Tibial nerve (tissue), 4 donors: ENCODE results near the gene NKX1-1. TPM values are rescaled to one million over a fixed set of nuclear protein-coding genes. Genes with fewer than 3 reads are reported as not detected.

Experiments used
- DNase-seq, 2 donors: peaks; one replicate each; pipeline ENCODE4 v3.0.0-alpha.2; 2019; ENCODE audit warnings: low spot score in 2 of 2
- H3K27ac ChIP-seq, 4 donors: fragments of 200-600 bp; sonication (generic) in 3 of 4; one replicate each; pipeline ENCODE4 v1.5.1; 2017 to 2019; ENCODE audit warnings: mild to moderate bottlenecking in 1 of 4
- H3K27me3 ChIP-seq, 2 donors: fragments of 200-600 bp; sonication (generic) in 1 of 2; one replicate each; pipeline versions ENCODE4 v1.5.1 to v1.6.0; 2017 to 2019
- H3K36me3 ChIP-seq, 3 donors: fragments of 200-600 bp; sonication (generic); one replicate each; pipeline ENCODE4 v1.5.1; 2018 to 2019
- H3K4me1 ChIP-seq, 4 donors: fragments of 200-600 bp; sonication (generic) in 3 of 4; one replicate each; pipeline ENCODE4 v1.5.1; 2017 to 2019
- H3K4me3 ChIP-seq, 4 donors: fragments of 200-600 bp; sonication (generic) in 3 of 4; one replicate each; pipeline ENCODE4 v1.5.1; 2017 to 2019; ENCODE audit warnings: mild to moderate bottlenecking in 1 of 4, moderate library complexity in 1 of 4
- H3K9me3 ChIP-seq, 4 donors: fragments of 200-600 bp; sonication (generic) in 3 of 4; one replicate each; pipeline ENCODE4 v1.5.1; 2017 to 2019
- CTCF ChIP-seq, 5 experiments: fragments of 200-600 bp in 3 of 5; fragments of 450-650 bp in 2 of 5; sonication (generic) in 3 of 5; IDR thresholded peaks; one replicate each; pipeline ENCODE4 v1.5.1; 2016 to 2019; ENCODE audit warnings: antibody characterized with exemption in 5 of 5, mild to moderate bottlenecking in 3 of 5, moderate library complexity in 2 of 5
- EP300 ChIP-seq, 2 donors: sonication (generic); formaldehyde crosslinking; IDR thresholded peaks; one replicate each; pipeline ENCODE4 v1.6.1; 2017; ENCODE audit warnings: antibody characterized with exemption in 2 of 2, mild to moderate bottlenecking in 1 of 2
- POLR2A ChIP-seq, 2 donors: fragments of 450-650 bp; IDR thresholded peaks; one replicate each; pipeline ENCODE4 v1.6.1; 2017; ENCODE audit warnings: antibody characterized with exemption in 2 of 2, mild to moderate bottlenecking in 2 of 2, moderate library complexity in 2 of 2
- WGBS, 2 donors: methylation state at CpG; one replicate each; pipeline ENCODE4 v1.1.5; 2018; 5-methylcytosine and 5-hydroxymethylcytosine counted together
- total RNA-seq, 4 donors: library from RNA; depleted of rRNA; stranded (reverse); fragments of >200 nt; gene quantifications; one replicate each; pipeline ENCODE4 v1.1.0, GENCODE V29; 2016

The NKX1-1 gene
- total RNA-seq, 4 donors from 2014 or later = not detected

GRCh38 chr4:1360423-1361283, 45.6 kb downstream of the NKX1-1 start:
- Histone ChIP-seq H3K4me1 (peaks cover 0 to 30% (median 5%) of the 10 kb centered on the region in 4 donors), H3K27ac (peak overlapping the region in 2 of 4 donors; percentile 91 to 92), H3K27me3 (no peaks in the 10 kb centered on the region), H3K4me3 (peak overlapping the region in 1 of 4 donors; percentile 7), H3K9me3 (no peaks in the 10 kb centered on the region), H3K36me3 (peaks cover 0 to 46% (median under 1%) of the 10 kb centered on the region in 3 donors)
- DNase-seq = peak in 1 of 2 donors; percentile 32
- TF ChIP-seq POLR2A (IDR thresholded peaks at IDR 0.05) = no peak
- TF ChIP-seq EP300 (IDR thresholded peaks at IDR 0.05) = peak in 1 of 2 donors; percentile 52
- 50 to 64% methylated on average over 13 to 28 of the region's 29 CpGs for WGBS, 2 donors

GRCh38 chr4:1359976-1360375, 46.3 kb downstream of the NKX1-1 start:
- Histone ChIP-seq H3K4me3 (no peak overlapping the region), H3K27me3 (no peaks in the 10 kb centered on the region), H3K4me1 (peaks cover 0 to 30% (median 5%) of the 10 kb centered on the region in 4 donors), H3K36me3 (peaks cover 0 to 46% (median 7%) of the 10 kb centered on the region in 3 donors), H3K27ac (peak overlapping the region in 2 of 4 donors; percentile 91 to 92), H3K9me3 (no peaks in the 10 kb centered on the region)
- no peak for DNase-seq
- WGBS, 2 donors = 83 to 87% methylated on average over 14 to 16 of the region's 16 CpGs
- TF ChIP-seq POLR2A (IDR thresholded peaks at IDR 0.05) (no peak), EP300 (IDR thresholded peaks at IDR 0.05) (no peak), CTCF (IDR thresholded peaks at IDR 0.05) (no peak)

- H3K27me3 ChIP-seq = no peaks in the 10 kb centered on the region
- no peak for TF ChIP-seq EP300 (IDR thresholded peaks at IDR 0.05)
- peaks cover 0 to 47% (median 11%) of the 10 kb centered on the region in 3 donors for H3K36me3 ChIP-seq
- no peak for DNase-seq
- 83 to 97% methylated on average over 14 of the region's 14 CpGs for WGBS, 2 donors
- peaks cover 0 to 30% (median 5%) of the 10 kb centered on the region in 4 donors for H3K4me1 ChIP-seq
- H3K27ac ChIP-seq = peak overlapping the region in 1 of 4 donors; percentile 91
- no peaks in the 10 kb centered on the region for H3K9me3 ChIP-seq
- no peak overlapping the region for H3K4me3 ChIP-seq
These were observed 47.1 kb downstream of the NKX1-1 start for GRCh38 chr4:1359144-1359501.

- Histone ChIP-seq H3K27ac (no peak overlapping the region), H3K4me3 (no peak overlapping the region), H3K9me3 (no peaks in the 10 kb centered on the region), H3K4me1 (peaks cover 0 to 30% (median 5%) of the 10 kb centered on the region in 4 donors), H3K27me3 (no peaks in the 10 kb centered on the region), H3K36me3 (peaks cover 0 to 53% (median 11%) of the 10 kb centered on the region in 3 donors)
- TF ChIP-seq CTCF (IDR thresholded peaks at IDR 0.05) = no peak
- no peak for TF ChIP-seq POLR2A (IDR thresholded peaks at IDR 0.05)
- no peak for TF ChIP-seq EP300 (IDR thresholded peaks at IDR 0.05)
- 93 to 96% methylated on average over 38 of the region's 38 CpGs for WGBS, 2 donors
- no peak for DNase-seq
These were observed 47.7 kb downstream of the NKX1-1 start for GRCh38 chr4:1358421-1359143.

GRCh38 chr4:1357356-1358248, 48.6 kb downstream of the NKX1-1 start:
- DNase-seq = no peak
- TF ChIP-seq POLR2A (IDR thresholded peaks at IDR 0.05) = no peak
- no peak for TF ChIP-seq EP300 (IDR thresholded peaks at IDR 0.05)
- no peak for TF ChIP-seq CTCF (IDR thresholded peaks at IDR 0.05)
- Histone ChIP-seq H3K9me3 (no peaks in the 10 kb centered on the region), H3K27me3 (no peaks in the 10 kb centered on the region), H3K36me3 (peaks cover 0 to 60% (median 11%) of the 10 kb centered on the region in 3 donors), H3K4me3 (no peak overlapping the region), H3K27ac (no peak overlapping the region), H3K4me1 (peaks cover 0 to 30% (median 5%) of the 10 kb centered on the region in 4 donors)
- WGBS, 2 donors = 92 to 97% methylated on average over 15 to 16 of the region's 27 CpGs
